ENCODE results near the gene CASQ2.

DNA sequence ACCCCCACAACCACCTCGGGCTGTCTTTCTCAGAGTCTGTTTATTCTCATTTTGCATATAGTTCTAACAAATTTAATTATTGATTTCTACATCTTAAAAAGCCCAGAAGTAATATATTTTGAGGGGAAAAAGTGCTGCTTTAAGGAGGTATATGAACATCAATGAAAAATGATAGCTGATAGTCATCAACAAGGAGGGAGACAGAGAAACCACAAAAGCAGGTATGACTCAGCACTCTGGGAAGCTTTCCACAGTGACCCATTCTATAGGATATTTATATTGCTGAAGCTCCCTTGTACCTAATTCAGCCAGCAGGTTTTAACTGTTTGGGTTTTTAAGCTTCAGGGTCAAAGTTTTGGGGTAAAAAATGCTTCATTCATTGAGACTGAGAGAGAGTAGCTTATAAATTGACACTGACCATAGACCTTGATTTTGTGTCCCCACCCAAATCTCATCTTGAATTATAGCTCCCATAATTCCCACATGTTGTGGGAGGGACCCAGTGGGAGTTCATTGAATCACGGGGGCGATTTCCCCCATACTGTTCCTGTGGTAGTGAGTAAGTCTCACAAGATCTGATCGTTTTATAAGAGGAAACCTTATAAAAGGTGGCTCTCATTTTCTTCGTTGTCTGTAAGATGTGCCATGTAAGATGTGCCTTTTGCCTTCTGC, 99.4 kb downstream of the CASQ2 start:
- TF ChIP-seq, protein P1, sequence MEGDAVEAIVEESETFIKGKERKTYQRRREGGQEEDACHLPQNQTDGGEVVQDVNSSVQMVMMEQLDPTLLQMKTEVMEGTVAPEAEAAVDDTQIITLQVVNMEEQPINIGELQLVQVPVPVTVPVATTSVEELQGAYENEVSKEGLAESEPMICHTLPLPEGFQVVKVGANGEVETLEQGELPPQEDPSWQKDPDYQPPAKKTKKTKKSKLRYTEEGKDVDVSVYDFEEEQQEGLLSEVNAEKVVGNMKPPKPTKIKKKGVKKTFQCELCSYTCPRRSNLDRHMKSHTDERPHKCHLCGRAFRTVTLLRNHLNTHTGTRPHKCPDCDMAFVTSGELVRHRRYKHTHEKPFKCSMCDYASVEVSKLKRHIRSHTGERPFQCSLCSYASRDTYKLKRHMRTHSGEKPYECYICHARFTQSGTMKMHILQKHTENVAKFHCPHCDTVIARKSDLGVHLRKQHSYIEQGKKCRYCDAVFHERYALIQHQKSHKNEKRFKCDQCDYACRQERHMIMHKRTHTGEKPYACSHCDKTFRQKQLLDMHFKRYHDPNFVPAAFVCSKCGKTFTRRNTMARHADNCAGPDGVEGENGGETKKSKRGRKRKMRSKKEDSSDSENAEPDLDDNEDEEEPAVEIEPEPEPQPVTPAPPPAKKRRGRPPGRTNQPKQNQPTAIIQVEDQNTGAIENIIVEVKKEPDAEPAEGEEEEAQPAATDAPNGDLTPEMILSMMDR (IDR thresholded peaks at IDR 0.05 in 2 of 3, conservative IDR thresholded peaks at IDR 0.05 in 1 of 3; ENCODE audit: borderline replicate concordance in 1 of 3, insufficient read depth in 1 of 3, low read depth in 2 of 3, low read length in 2 of 3), result no peak
- no peak for TF ChIP-seq POLR2A (IDR thresholded peaks at IDR 0.05; ENCODE audit: borderline replicate concordance, extremely low read depth, insufficient read depth, insufficient read length)
